Dedifferentiated amniotic fluid mesenchymal stem cell (primary cell): ENCODE measurements around the gene ADNP2.

Experiments
- DNase-seq: peaks from one replicate; pipeline ENCODE4 v3.0.0-alpha.2; 2016; ENCODE audit errors: extremely low spot score

ADNP2 gene

GRCh38 chr18:80108739-80109675 is at the start of gene ADNP2:
ADNP2 (plus strand) TSS chr18:80109262; CDS start chr18:80117543, 8,281 bp downstream.
- DNase-seq, result peak; percentile 93

- no peak for DNase-seq
Measured at GRCh38 chr18:80059945-80060344, 49.1 kb upstream of the ADNP2 start.

- no peak for DNase-seq
Measured at GRCh38 chr18:80065705-80066104, 43.4 kb upstream of the ADNP2 start.

GRCh38 chr18:80067321-80067720 is 41.7 kb upstream of the ADNP2 start:
- no peak for DNase-seq

- DNase-seq, result no peak
Measured at GRCh38 chr18:80067897-80068296, 41.2 kb upstream of the ADNP2 start.

GRCh38 chr18:80068571-80069272 is 40.3 kb upstream of the ADNP2 start:
- DNase-seq, result no peak

GRCh38 chr18:80070825-80071224 is 38.2 kb upstream of the ADNP2 start:
- no peak for DNase-seq

- no peak for DNase-seq
Measured at GRCh38 chr18:80074183-80074582, 34.9 kb upstream of the ADNP2 start.

- no peak for DNase-seq
Measured at GRCh38 chr18:80074697-80075096, 34.4 kb upstream of the ADNP2 start.

- peak; percentile 4 for DNase-seq
Measured at GRCh38 chr18:80075940-80076339, 33.1 kb upstream of the ADNP2 start.

GRCh38 chr18:80076379-80076778 is 32.7 kb upstream of the ADNP2 start:
- DNase-seq, result peak; percentile 8

- no peak for DNase-seq
Measured at GRCh38 chr18:80077873-80078272, 31.2 kb upstream of the ADNP2 start.

GRCh38 chr18:80086281-80086680 is 22.8 kb upstream of the ADNP2 start:
- no peak for DNase-seq

GRCh38 chr18:80088036-80088435 is 21.0 kb upstream of the ADNP2 start:
- DNase-seq, result no peak

- no peak for DNase-seq
Measured at GRCh38 chr18:80088823-80089222, 20.2 kb upstream of the ADNP2 start.

- DNase-seq, result no peak
Measured at GRCh38 chr18:80095414-80095813, 13.6 kb upstream of the ADNP2 start.

- no peak for DNase-seq
Measured at GRCh38 chr18:80096032-80096565, 13.0 kb upstream of the ADNP2 start.

- no peak for DNase-seq
Measured at GRCh38 chr18:80097201-80097600, 11.9 kb upstream of the ADNP2 start.

GRCh38 chr18:80103231-80103630 is 5.8 kb upstream of the ADNP2 start:
- no peak for DNase-seq

GRCh38 chr18:80104364-80104779 is 4.7 kb upstream of the ADNP2 start:
- DNase-seq, result no peak

- no peak for DNase-seq
Measured at GRCh38 chr18:80105369-80106167, 3.5 kb upstream of the ADNP2 start.
